Gastroesophageal sphincter (tissue), 2 donors: ENCODE data around the gene LRIG1.

Experiments
- EP300 ChIP-seq: sonication (generic); formaldehyde crosslinking; IDR thresholded peaks from one replicate; pipeline ENCODE4 v1.6.1; 2017; ENCODE audit warnings: antibody characterized with exemption, mild to moderate bottlenecking
- POLR2A ChIP-seq, 2 donors: fragments of 450-650 bp; IDR thresholded peaks; one replicate each; pipeline ENCODE4 v1.6.1; 2017; ENCODE audit warnings: antibody characterized with exemption in 2 of 2, mild to moderate bottlenecking in 2 of 2, moderate library complexity in 1 of 2

GRCh38 chr3:66482018-66482404 is 18.8 kb downstream of the LRIG1 start:
- TF ChIP-seq POLR2A (IDR thresholded peaks at IDR 0.05) = no peak
- no peak for TF ChIP-seq EP300
